T47D (cell line): ENCODE measurements around the gene STX1B.
A peak's percentile ranks its signal among the peaks of the same experiment; 100 is the strongest.

Source experiments
- DNase-seq, 2 experiments: peaks; one replicate each; pipeline versions ENCODE4 v3.0.0 to v3.0.0-alpha.2; 2011 to 2012; ENCODE audit warnings: low read depth in 1 of 2, low spot score in 1 of 2
- JUND ChIP-seq: IDR thresholded peaks from 2 replicates; pipeline ENCODE4 v1.6.1; 2012; ENCODE audit warnings: low read depth
- in situ Hi-C: cut with HindIII; loops from 2 replicates; pipeline ENCODE4 v1.10.0; 2016; ENCODE audit warnings: low sequenced_read_pairs, low pct_unique_long_range_greater_than_20kb

STX1B gene

GRCh38 chr16:31008149-31008548, 2.3 kb downstream of the STX1B start:
- in situ Hi-C loops: no loop called here
- no peak for TF ChIP-seq JUND
- DNase-seq: no peak

- no peak for DNase-seq
- no peak for TF ChIP-seq JUND
- in situ Hi-C loops: no loop called here
Measured at GRCh38 chr16:31007684-31008083, 2.8 kb downstream of the STX1B start.

- TF ChIP-seq JUND: no peak
- in situ Hi-C loops: no loop called here
- no peak for DNase-seq
Measured at GRCh38 chr16:31006589-31006988, 3.8 kb downstream of the STX1B start.

GRCh38 chr16:31006086-31006385, 4.4 kb downstream of the STX1B start:
- TF ChIP-seq JUND: no peak
- in situ Hi-C loops: no loop called here
- DNase-seq: no peak

- TF ChIP-seq JUND: no peak
- in situ Hi-C loops: no loop called here
- DNase-seq: no peak
Measured at GRCh38 chr16:31005350-31006085, 4.9 kb downstream of the STX1B start.

GRCh38 chr16:31004658-31005057, 5.8 kb downstream of the STX1B start:
- in situ Hi-C loops: no loop called here
- TF ChIP-seq JUND: no peak
- DNase-seq: no peak

GRCh38 chr16:31003744-31004143, 6.7 kb downstream of the STX1B start:
- no peak for TF ChIP-seq JUND
- in situ Hi-C loops: no loop called here
- DNase-seq: no peak

GRCh38 chr16:31002862-31003341, 7.5 kb downstream of the STX1B start:
- in situ Hi-C loops: no loop called here
- no peak for TF ChIP-seq JUND
- no peak for DNase-seq

GRCh38 chr16:31002250-31002700, 8.2 kb downstream of the STX1B start:
- no peak for TF ChIP-seq JUND
- DNase-seq: peak; percentile 91 to 92
- in situ Hi-C loops: no loop called here

GRCh38 chr16:31001507-31002249, 8.8 kb downstream of the STX1B start:
- in situ Hi-C loops: no loop called here
- TF ChIP-seq JUND: no peak
- DNase-seq: no peak

GRCh38 chr16:31000671-31001382, 9.6 kb downstream of the STX1B start:
- TF ChIP-seq JUND: no peak
- no peak for DNase-seq
- in situ Hi-C loops: no loop called here

- DNase-seq: no peak
- in situ Hi-C loops: no loop called here
- no peak for TF ChIP-seq JUND
Measured at GRCh38 chr16:30998852-30999761, 11.3 kb downstream of the STX1B start.
